Heart right ventricle (tissue), 16 donors: ENCODE data around the gene BZW1. TPM values are rescaled to one million over a fixed set of nuclear protein-coding genes. Genes with fewer than 3 reads are reported as not detected.

ENCODE experiments used
- ATAC-seq, 8 donors: fragments of 200-7000 bp; cut with Tn5 transposase; one replicate each; pipeline ENCODE4 v1.9.1; 2020; ENCODE audit warnings: mild to moderate bottlenecking in 8 of 8, moderate library complexity in 8 of 8, moderate number of reproducible peaks in 1 of 8
- DNase-seq, 2 donors: peaks; one replicate each; pipeline ENCODE4 v3.0.0-alpha.2; 2020
- H3K27ac ChIP-seq, 10 donors: fragments of 200-600 bp; sonication (generic) in 2 of 10; one replicate each; pipeline versions ENCODE4 v1.5.0 to v1.8.0; 2020 to 2022; ENCODE audit warnings: mild to moderate bottlenecking in 3 of 10
- H3K27me3 ChIP-seq, 7 donors: fragments of 200-600 bp; one replicate each; pipeline ENCODE4 v1.8.0; 2021 to 2022; ENCODE audit warnings: mild to moderate bottlenecking in 2 of 7
- H3K36me3 ChIP-seq, 9 donors: fragments of 200-600 bp; sonication (generic) in 1 of 9; one replicate each; pipeline versions ENCODE4 v1.5.0 to v1.8.0; 2020 to 2022; ENCODE audit warnings: mild to moderate bottlenecking in 2 of 9
- H3K4me1 ChIP-seq, 9 donors: fragments of 200-600 bp; sonication (generic) in 1 of 9; one replicate each; pipeline versions ENCODE4 v1.5.0 to v1.8.0; 2020 to 2022; ENCODE audit warnings: mild to moderate bottlenecking in 4 of 9
- H3K4me3 ChIP-seq, 10 donors: fragments of 200-600 bp; sonication (generic) in 2 of 10; one replicate each; pipeline versions ENCODE4 v1.5.0 to v1.8.0; 2020 to 2022; ENCODE audit warnings: mild to moderate bottlenecking in 7 of 10, moderate library complexity in 2 of 10
- H3K9me3 ChIP-seq, 11 donors: fragments of 200-600 bp in 10 of 11; sonication (generic) in 2 of 11; one replicate each; pipeline versions ENCODE4 v1.5.0 to v1.8.0; 2013 to 2022; ENCODE audit warnings: mild to moderate bottlenecking in 2 of 11, control low read depth in 1 of 11, moderate library complexity in 1 of 11
- CTCF ChIP-seq, 9 donors: fragments of 200-600 bp; sonication (generic) in 2 of 9; IDR thresholded peaks; one replicate each; pipeline versions ENCODE4 v1.5.0 to v1.8.0; 2021 to 2022; ENCODE audit warnings: antibody characterized with exemption in 9 of 9, mild to moderate bottlenecking in 5 of 9, moderate library complexity in 1 of 9
- WGBS, 2 donors: extraction: QIAGEN DNeasy Blood & Tissue Kit; methylation state at CpG; one replicate each; pipeline ENCODE4 v1.1.7; 2013; ENCODE audit warnings: inconsistent platforms in 1 of 2; 5-methylcytosine and 5-hydroxymethylcytosine counted together
- intact Hi-C, 10 donors: fragments of 100-400 bp; cut with DNase I; formaldehyde crosslinking; loops; one replicate each; pipeline versions ENCODE4 v1.11.1 to v1.14.2; 2022
- polyA plus RNA-seq, 2 donors: library from polyadenylated mRNA; stranded (reverse); fragments of 200-250 nt; gene quantifications; one replicate each; pipeline ENCODE4 v1.2.3, GENCODE V29; 2013
- total RNA-seq, 10 donors: library from RNA; stranded (reverse); fragmentation: NEBNext Ultra II Directional in 3 of 10; extraction: Animal tissue kit (Norgen Biotek cat#: 25700) in 3 of 10; gene quantifications; one replicate each; pipeline versions ENCODE4 v1.2.1 to v1.2.4, GENCODE V29; 2021 to 2023
- donor health status: Arrhythmogenic right ventricular cardiomyopathy.
- donor health status: ischemic (EF 13 %, LVEDD 7.1; RV severe dilation, severe dysfunction).
- donor health status: healthy with polysubstance abuse.
- donor health status: DM: no; HTN: yes; CAD: no.
- donor health status: DM: no; HTN: no; CAD: no.
- donor health status: ischemic (EF 25% LVEDD 6.9; RV normal size, moderate dysfunction).
- donor health status: ischemic (EF 25% LVEDD 5.7; RV mildly dilated, moderate dysfunction).
- donor health status: healthy.
- donor health status: DM: yes; HTN: yes; CAD: no.
- donor health status: Ischemic cardiomyopathy.
- donor health status: ischemic (EF 35%, LVEDD 5.7; RV mildly dilated, moderate dysfunction).
- donor health status: nonischemic (EF 11% LVEDD 7.7; RV severe dilation, severe dysfunction).
- donor health status: DM: yes; HTN: yes; CAD: no.
- donor health status: PGD.
- donor health status: ischemic (EF 29% LVEDD 5.4; RV normal size, mild dysfunction).
- donor health status: nonischemic (EF 23%, LVEDD 6.1; RV moderate dilation, normal function).

Gene BZW1
- total and polyA plus RNA-seq, 12 donors, result 15.4 to 133 (median 77.0) TPM

- Histone ChIP-seq H3K4me1 (peaks cover 0 to 7% (median 0%) of the 10 kb centered on the region in 9 donors), H3K27me3 (no peaks in the 10 kb centered on the region), H3K36me3 (peaks cover 0 to 58% (median 54%) of the 10 kb centered on the region in 9 donors), H3K4me3 (no peak overlapping the region), H3K9me3 (no peaks in the 10 kb centered on the region), H3K27ac (no peak overlapping the region)
- no peak for DNase-seq
- no peak for TF ChIP-seq CTCF (IDR thresholded peaks at IDR 0.05)
- intact Hi-C loops, result no loop called here
- peak in 6 of 8 donors; percentile 20 to 63 (median 42) for ATAC-seq
- 67 to 71% methylated on average over 14 of the region's 14 CpGs for WGBS, 2 donors
Observed at GRCh38 chr2:200850512-200851256, 39.0 kb downstream of the BZW1 start.

GRCh38 chr2:200851398-200852248 is 39.9 kb downstream of the BZW1 start:
- peaks cover 5 to 67% (median 63%) of the 10 kb centered on the region in 9 donors for H3K36me3 ChIP-seq
- no peak for TF ChIP-seq CTCF (IDR thresholded peaks at IDR 0.05)
- H3K27me3 ChIP-seq, result no peaks in the 10 kb centered on the region
- DNase-seq, result no peak
- 96 to 97% methylated on average over 6 of the region's 6 CpGs for WGBS, 2 donors
- H3K4me3 ChIP-seq, result no peak overlapping the region
- intact Hi-C loops, result no loop called here
- no peaks in the 10 kb centered on the region for H3K9me3 ChIP-seq
- ATAC-seq, result no peak
- H3K27ac ChIP-seq, result no peak overlapping the region
- peaks cover 0 to 16% (median 3%) of the 10 kb centered on the region in 9 donors for H3K4me1 ChIP-seq

- intact Hi-C loops, result no loop called here
- Histone ChIP-seq H3K27me3 (no peaks in the 10 kb centered on the region), H3K4me3 (no peak overlapping the region), H3K9me3 (no peaks in the 10 kb centered on the region), H3K4me1 (peaks cover 0 to 26% (median 6%) of the 10 kb centered on the region in 9 donors), H3K27ac (no peak overlapping the region), H3K36me3 (peaks cover 6 to 77% (median 73%) of the 10 kb centered on the region in 9 donors)
- no peak for ATAC-seq
- no peak for DNase-seq
- no peak for TF ChIP-seq CTCF (IDR thresholded peaks at IDR 0.05)
- 95% methylated on average over 2 of the region's 2 CpGs for WGBS, 2 donors
Observed at GRCh38 chr2:200852605-200853004, 40.9 kb downstream of the BZW1 start.

GRCh38 chr2:200856806-200857205 is 45.1 kb downstream of the BZW1 start:
- Histone ChIP-seq H3K27me3 (no peaks in the 10 kb centered on the region), H3K4me1 (peaks cover 12 to 68% (median 45%) of the 10 kb centered on the region in 9 donors), H3K27ac (no peak overlapping the region), H3K4me3 (no peak overlapping the region), H3K36me3 (peaks cover 2 to 100% (median 81%) of the 10 kb centered on the region in 9 donors), H3K9me3 (no peaks in the 10 kb centered on the region)
- intact Hi-C loops, result loop anchor here in 1 of 10 donors (5.0 kb wide), 1 partner anchor 45 kb away; the partner anchor contains the start of gene BZW1
- ATAC-seq, result no peak
- 81 to 85% methylated on average over 8 of the region's 8 CpGs for WGBS, 2 donors
- no peak for DNase-seq
- no peak for TF ChIP-seq CTCF (IDR thresholded peaks at IDR 0.05)
